Activated B cell treated with CpG ODN at 0.5 μM for 24 hours (primary cell): Measurements from ENCODE around the gene CTDP1. TPM values are rescaled to one million over a fixed set of nuclear protein-coding genes. Genes with fewer than 3 reads are reported as not detected.
A peak's percentile ranks its signal among the peaks of the same experiment; 100 is the strongest.

Experiments used
- ATAC-seq: fragments of 200-7000 bp; cut with Tn5 transposase; one replicate; pipeline ENCODE4 v1.10.0; 2021; ENCODE audit warnings: low read depth, mild to moderate bottlenecking, moderate library complexity
- CTCF ChIA-PET: fragments of 350-600 bp; sonication (Branson Sonifier 250); formaldehyde crosslinking; loops from one replicate; lab custom pipeline; 2021; ENCODE audit warnings: antibody characterized with exemption; lab: Charles Lee
- POLR2A ChIA-PET: fragments of 350-600 bp; sonication (Branson Sonifier 250); formaldehyde crosslinking; loops from one replicate; lab custom pipeline; 2021; ENCODE audit warnings: antibody characterized with exemption; lab: Charles Lee
- DNase-seq: peaks from one replicate; pipeline ENCODE4 v3.0.0; 2022
- H3K27ac Mint-ChIP-seq: one replicate; pipeline ENCODE4 v1.8.0; 2020; ENCODE audit warnings: mixed read lengths
- H3K27me3 Mint-ChIP-seq: one replicate; pipeline ENCODE4 v1.8.0; 2021; ENCODE audit warnings: mixed read lengths
- H3K36me3 Mint-ChIP-seq: one replicate; pipeline ENCODE4 v1.8.0; 2021; ENCODE audit warnings: low read depth, mixed read lengths
- H3K4me1 Mint-ChIP-seq: one replicate; pipeline ENCODE4 v1.8.0; 2021; ENCODE audit warnings: mixed read lengths
- H3K4me3 Mint-ChIP-seq: one replicate; pipeline ENCODE4 v1.8.0; 2020; ENCODE audit warnings: mild to moderate bottlenecking, mixed read lengths
- H3K9me3 Mint-ChIP-seq: one replicate; pipeline ENCODE4 v1.8.0; 2020; ENCODE audit warnings: mixed read lengths
- intact Hi-C: fragments of 100-400 bp; cut with micrococcal nuclease; formaldehyde crosslinking; loops from one replicate; pipeline ENCODE4 v1.15.1; 2024
- total RNA-seq: library from RNA; stranded (reverse); gene quantifications from 2 replicates; pipeline ENCODE4 v1.2.3, GENCODE V29; 2022
- TF ChIP-seq, protein P1 (sequence below): fragments of 200-600 bp; IDR thresholded peaks from one replicate; pipeline ENCODE4 v1.8.0; 2022; ENCODE audit warnings: antibody characterized with exemption, mild to moderate bottlenecking

The CTDP1 gene
- total RNA-seq, 1 donor from 2014 or later = 33.8 TPM

DNA sequence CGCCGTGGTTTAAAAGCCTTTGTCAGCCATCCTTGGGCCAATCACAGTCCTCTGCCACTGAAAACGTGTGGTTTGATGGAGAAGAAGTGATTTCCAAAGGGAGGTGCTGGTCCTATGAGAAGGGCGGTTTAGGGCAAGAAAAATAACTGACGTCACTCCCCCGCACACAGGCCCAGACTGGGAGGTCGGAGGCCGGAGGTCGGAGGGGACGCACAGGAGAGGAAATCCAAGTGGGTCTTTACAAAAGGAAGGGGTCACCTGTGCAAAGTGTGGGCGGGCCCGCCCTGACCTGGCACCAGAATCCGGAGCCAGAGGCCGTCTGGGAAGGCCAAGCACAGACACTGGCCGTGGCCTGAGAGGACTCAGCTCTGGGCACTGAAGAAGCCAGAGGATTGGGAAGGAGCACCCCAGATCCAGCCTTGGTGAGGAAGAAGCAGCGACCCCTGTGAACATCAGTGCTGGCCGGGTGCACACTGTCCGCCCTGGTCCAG lies 100.1 kb downstream of the CTDP1 start:
- Mint-ChIP-seq H3K36me3 (no peaks in the 10 kb centered on the region), H3K4me1 (no peaks in the 10 kb centered on the region), H3K27ac (no peak overlapping the region), H3K9me3 (no peaks in the 10 kb centered on the region), H3K4me3 (no peak overlapping the region), H3K27me3 (peaks cover 32% of the 10 kb centered on the region)
- ATAC-seq (no peak), DNase-seq (peak; percentile 1)
- POLR2A ChIA-PET = no interaction called here
- CTCF ChIA-PET = no interaction called here
- TF ChIP-seq, protein P1, sequence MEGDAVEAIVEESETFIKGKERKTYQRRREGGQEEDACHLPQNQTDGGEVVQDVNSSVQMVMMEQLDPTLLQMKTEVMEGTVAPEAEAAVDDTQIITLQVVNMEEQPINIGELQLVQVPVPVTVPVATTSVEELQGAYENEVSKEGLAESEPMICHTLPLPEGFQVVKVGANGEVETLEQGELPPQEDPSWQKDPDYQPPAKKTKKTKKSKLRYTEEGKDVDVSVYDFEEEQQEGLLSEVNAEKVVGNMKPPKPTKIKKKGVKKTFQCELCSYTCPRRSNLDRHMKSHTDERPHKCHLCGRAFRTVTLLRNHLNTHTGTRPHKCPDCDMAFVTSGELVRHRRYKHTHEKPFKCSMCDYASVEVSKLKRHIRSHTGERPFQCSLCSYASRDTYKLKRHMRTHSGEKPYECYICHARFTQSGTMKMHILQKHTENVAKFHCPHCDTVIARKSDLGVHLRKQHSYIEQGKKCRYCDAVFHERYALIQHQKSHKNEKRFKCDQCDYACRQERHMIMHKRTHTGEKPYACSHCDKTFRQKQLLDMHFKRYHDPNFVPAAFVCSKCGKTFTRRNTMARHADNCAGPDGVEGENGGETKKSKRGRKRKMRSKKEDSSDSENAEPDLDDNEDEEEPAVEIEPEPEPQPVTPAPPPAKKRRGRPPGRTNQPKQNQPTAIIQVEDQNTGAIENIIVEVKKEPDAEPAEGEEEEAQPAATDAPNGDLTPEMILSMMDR = no peak
- intact Hi-C loops = no loop called here

DNA sequence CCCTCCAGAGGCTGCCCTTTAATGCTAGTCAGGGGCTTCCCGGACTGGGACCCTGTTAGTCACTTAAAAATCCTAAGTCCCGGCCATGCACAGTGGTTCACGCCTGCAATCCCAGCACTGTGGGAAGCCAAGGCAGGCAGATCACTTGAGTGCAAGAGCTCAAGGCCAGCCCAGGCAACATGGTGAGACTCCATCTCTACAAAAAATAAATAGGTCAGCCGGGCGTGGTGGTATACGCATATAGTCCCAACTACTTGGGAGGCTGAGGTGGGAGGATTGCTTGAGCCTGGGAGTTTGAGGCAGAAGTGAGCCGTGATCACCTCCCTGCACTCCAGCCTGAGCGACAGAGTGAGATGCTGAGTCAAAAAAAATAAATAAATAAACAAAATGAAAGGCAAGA lies 100.9 kb downstream of the CTDP1 start:
- POLR2A ChIA-PET = no interaction called here
- intact Hi-C loops = no loop called here
- Mint-ChIP-seq H3K36me3 (no peaks in the 10 kb centered on the region), H3K9me3 (no peaks in the 10 kb centered on the region), H3K4me3 (no peak overlapping the region), H3K27ac (no peak overlapping the region), H3K4me1 (no peaks in the 10 kb centered on the region), H3K27me3 (peaks cover 37% of the 10 kb centered on the region)
- peak; percentile 1 for DNase-seq
- TF ChIP-seq, protein P1 = no peak
- CTCF ChIA-PET = no interaction called here
- no peak for ATAC-seq

DNA sequence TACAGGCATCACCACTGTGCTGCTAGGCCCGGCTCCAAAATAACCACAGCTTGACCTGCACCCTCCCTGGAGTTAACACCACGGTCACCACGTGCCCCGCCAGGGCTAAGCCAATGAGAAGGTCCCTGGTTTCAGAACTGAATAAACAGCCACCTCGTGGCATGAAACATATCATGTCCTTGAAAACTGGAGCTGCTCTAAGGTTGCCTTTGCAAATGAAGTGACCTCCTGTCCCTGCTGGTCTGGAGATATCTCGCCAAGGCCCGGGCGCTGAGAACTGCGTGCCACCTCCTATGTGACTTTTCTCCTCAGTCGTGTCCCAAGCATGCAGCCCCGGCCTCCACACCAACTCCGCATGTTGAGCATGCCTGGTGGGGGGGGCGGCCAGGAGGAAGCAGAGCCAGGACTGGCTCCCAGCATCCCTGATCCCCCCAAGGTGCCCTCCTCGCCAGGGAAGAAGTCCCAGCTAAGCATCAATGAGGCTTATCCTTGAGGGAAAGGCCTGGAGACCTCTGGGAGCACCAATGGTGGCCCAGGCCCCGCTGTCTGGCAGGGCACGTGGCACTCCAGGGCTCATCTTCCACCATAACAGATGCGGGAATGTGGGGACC lies 101.8 kb downstream of the CTDP1 start:
- intact Hi-C loops = no loop called here
- ChIA-PET CTCF (no interaction called here), POLR2A (no interaction called here)
- H3K36me3 Mint-ChIP-seq = no peaks in the 10 kb centered on the region
- H3K27ac Mint-ChIP-seq = no peak overlapping the region
- peaks cover 38% of the 10 kb centered on the region for H3K27me3 Mint-ChIP-seq
- TF ChIP-seq, protein P1 = no peak
- H3K9me3 Mint-ChIP-seq = no peaks in the 10 kb centered on the region
- ATAC-seq (no peak), DNase-seq (peak; percentile 11)
- no peak overlapping the region for H3K4me3 Mint-ChIP-seq
- H3K4me1 Mint-ChIP-seq = no peaks in the 10 kb centered on the region

DNA sequence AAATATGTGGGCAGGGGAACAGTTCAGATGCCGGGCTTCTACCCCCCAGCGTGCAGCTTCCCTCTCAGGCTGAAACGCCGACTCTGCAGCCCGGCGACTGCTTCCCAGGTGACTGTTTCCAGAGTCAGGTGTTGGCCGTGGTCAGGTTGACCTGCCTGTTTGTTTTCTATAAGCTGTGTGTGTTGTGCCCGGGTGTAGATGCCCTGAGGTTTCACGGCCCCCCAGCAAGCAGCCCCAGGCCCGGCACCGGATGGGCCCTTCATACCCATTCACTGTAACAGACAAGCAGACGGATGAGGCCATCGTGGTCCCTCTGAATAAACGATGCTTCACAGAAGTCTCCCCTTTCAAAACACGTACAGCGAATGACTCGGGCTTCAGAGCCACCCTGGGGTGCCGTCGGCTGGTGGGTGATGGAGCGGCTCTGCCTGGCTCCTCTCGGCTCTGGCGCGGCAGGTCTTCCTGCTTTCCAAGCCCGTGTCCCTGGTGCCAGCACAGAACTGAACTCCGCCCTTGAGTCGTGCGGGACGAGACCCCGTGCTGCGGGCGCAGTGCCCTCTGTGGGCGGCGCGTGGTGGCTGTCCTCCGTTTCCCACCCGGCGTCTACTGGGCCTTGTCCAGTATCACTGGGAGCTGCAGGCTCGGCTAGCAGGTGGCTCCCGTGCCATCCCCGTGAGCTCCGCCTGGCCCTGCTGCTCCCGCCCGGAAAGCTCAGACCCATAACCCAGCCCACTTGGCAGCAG lies 103.1 kb downstream of the CTDP1 start:
- intact Hi-C loops = no loop called here
- Mint-ChIP-seq H3K36me3 (no peaks in the 10 kb centered on the region), H3K4me3 (no peak overlapping the region), H3K9me3 (no peaks in the 10 kb centered on the region), H3K4me1 (no peaks in the 10 kb centered on the region), H3K27ac (no peak overlapping the region), H3K27me3 (peaks cover 38% of the 10 kb centered on the region)
- TF ChIP-seq, protein P1 = no peak
- peak; percentile 11 for DNase-seq
- no peak for ATAC-seq
- ChIA-PET POLR2A (no interaction called here), CTCF (no interaction called here)

DNA sequence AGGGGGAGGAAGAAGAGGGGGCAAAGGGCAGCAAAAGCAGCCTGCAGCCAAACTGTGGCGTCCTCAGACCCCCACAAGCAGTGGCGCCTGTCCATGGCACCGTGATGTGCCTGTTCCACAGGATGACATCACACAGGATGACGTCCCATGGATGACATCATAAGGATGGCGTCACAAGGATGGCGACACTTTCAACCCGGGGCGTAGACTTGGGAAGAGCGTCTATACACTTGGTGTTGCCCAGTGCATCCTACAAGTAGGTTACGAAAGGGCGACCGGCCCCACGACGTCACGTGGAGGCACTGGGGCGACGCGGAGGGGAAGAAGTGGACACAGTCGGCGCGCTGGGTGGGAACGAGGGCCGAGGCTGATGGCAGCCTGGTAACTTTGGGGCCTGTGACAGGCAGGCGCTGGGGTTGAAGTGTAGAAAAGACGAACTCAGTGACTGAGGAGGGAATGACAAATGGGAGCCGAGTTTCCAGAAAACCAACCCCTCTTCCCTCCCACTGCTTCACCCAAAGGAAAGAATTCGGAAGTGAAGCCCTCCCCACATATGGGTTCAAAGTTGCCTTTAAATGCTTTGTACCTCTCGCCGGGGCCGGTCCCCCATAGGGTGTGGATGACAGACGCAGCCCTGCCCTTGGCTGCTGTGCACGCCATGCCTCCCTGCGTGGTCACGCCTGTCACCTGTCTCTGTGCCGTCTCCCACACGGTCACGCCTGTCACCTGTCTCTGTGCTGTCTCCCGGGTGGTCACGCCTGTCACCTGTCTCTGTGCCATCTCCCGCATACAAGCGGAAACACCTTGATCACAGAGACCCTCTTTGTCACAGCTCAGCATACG lies 104.7 kb downstream of the CTDP1 start:
- TF ChIP-seq, protein P1 = no peak
- H3K4me3 Mint-ChIP-seq = no peak overlapping the region

More for the DNA sequence above, 104.7 kb downstream of the CTDP1 start:
- no peaks in the 10 kb centered on the region for H3K36me3 Mint-ChIP-seq
- peaks cover 42% of the 10 kb centered on the region for H3K27me3 Mint-ChIP-seq
- no peaks in the 10 kb centered on the region for H3K9me3 Mint-ChIP-seq
- intact Hi-C loops = no loop called here
- DNase-seq (peak; percentile 5), ATAC-seq (no peak)
- peaks cover 1% of the 10 kb centered on the region for H3K4me1 Mint-ChIP-seq
- CTCF ChIA-PET = no interaction called here
- POLR2A ChIA-PET = no interaction called here
- no peak overlapping the region for H3K27ac Mint-ChIP-seq
